Psoas muscle (tissue), 8 donors: ENCODE data around the gene MFN2. TPM values are rescaled to one million over a fixed set of nuclear protein-coding genes. Genes with fewer than 3 reads are reported as not detected.

Source experiments
- ATAC-seq, 4 donors: fragments of 200-7000 bp; cut with Tn5 transposase; one replicate each; pipeline ENCODE4 v1.9.1; 2020; ENCODE audit warnings: moderate library complexity in 3 of 4, mild to moderate bottlenecking in 2 of 4
- DNase-seq, 2 donors: peaks; one replicate each; pipeline ENCODE4 v3.0.0-alpha.2; 2020
- H3K27ac ChIP-seq: fragments of 200-600 bp; one replicate; pipeline ENCODE4 v1.8.0; 2022
- H3K27me3 ChIP-seq, 3 donors: fragments of 200-600 bp in 1 of 3; one replicate each; pipeline versions ENCODE4 v1.6.1 to v1.8.0; 2013 to 2022; ENCODE audit warnings: low read length in 2 of 3, mild to moderate bottlenecking in 2 of 3, moderate library complexity in 1 of 3; ENCODE audit not compliant: insufficient read depth in 3 of 3
- H3K36me3 ChIP-seq, 2 donors: fragments of 200-600 bp in 1 of 2; one replicate each; pipeline versions ENCODE4 v1.6.1 to v1.8.0; 2013 to 2022; ENCODE audit warnings: low read depth in 1 of 2, mild to moderate bottlenecking in 1 of 2, moderate library complexity in 1 of 2; ENCODE audit not compliant: insufficient read depth in 1 of 2
- H3K4me1 ChIP-seq: fragments of 200-600 bp; one replicate; pipeline ENCODE4 v1.8.0; 2022
- H3K4me3 ChIP-seq: fragments of 200-600 bp; one replicate; pipeline ENCODE4 v1.8.0; 2022; ENCODE audit warnings: mild to moderate bottlenecking
- H3K9me3 ChIP-seq: fragments of 200-600 bp; one replicate; pipeline ENCODE4 v1.8.0; 2022
- WGBS, 3 donors: extraction: QIAGEN DNeasy Blood & Tissue Kit; methylation state at CpG; one replicate each; pipeline versions ENCODE4 v1.1.6 to v1.1.7; 2013; 5-methylcytosine and 5-hydroxymethylcytosine counted together
- intact Hi-C, 2 donors: fragments of 100-400 bp; cut with DNase I; formaldehyde crosslinking; loops; one replicate each; pipeline versions ENCODE4 v1.11.0 to v1.14.2; 2022
- polyA plus RNA-seq, 3 donors: library from polyadenylated mRNA; stranded (reverse); fragments of 200-250 nt; gene quantifications; one replicate each; pipeline ENCODE4 v1.2.3, GENCODE V29; 2013
- total RNA-seq, 4 donors: library from RNA; stranded (reverse); fragmentation: NEBNext Ultra II Directional in 2 of 4; extraction: Animal tissue kit (Norgen Biotek cat#: 25700) in 2 of 4; gene quantifications; one replicate each; pipeline versions ENCODE4 v1.2.1 to v1.2.4, GENCODE V29; 2021 to 2023
- TF ChIP-seq, protein P1 (sequence below): fragments of 200-600 bp; IDR thresholded peaks from one replicate; pipeline ENCODE4 v1.8.0; 2022; ENCODE audit warnings: antibody characterized with exemption
- donor health status: healthy with polysubstance abuse.
- donor health status: DM: no; HTN: no; CAD: no; lungs with moderate emphysema.
- donor health status: Bipolar disorder and iron deficiency.
- donor health status: healthy.
- donor health status: DM: yes; HTN: yes; CAD: no.
- donor health status: DM: no; HTN: no; CAD: no.
- donor health status: DM: no; HTN: no; CAD: no.
- donor health status: DM: yes; HTN: yes; CAD: no.

The MFN2 gene
- total and polyA plus RNA-seq, 7 donors: 163 to 542 (median 245) TPM

DNA sequence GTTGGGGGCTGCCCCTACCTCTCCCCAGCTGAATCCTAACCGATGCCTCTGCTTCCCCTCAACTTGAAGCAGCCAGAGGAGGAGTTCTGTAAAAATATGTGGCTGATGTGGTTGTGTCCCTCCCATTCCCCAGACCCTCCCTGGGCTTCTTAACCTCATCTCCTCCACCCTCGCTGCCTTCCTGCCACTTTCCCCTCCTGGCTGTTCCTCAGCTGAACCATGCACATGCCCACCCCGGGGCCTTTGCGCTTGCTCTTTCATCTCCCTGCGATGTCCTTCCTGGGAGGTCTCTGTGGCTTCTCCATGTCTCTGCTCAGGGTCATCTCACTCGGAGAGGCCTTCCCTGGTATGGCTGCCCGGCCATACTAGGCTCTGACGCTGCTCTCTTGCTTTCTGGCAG is 48.0 kb downstream of the MFN2 start:
- intact Hi-C loops: no loop called here
- TF ChIP-seq, protein P1, sequence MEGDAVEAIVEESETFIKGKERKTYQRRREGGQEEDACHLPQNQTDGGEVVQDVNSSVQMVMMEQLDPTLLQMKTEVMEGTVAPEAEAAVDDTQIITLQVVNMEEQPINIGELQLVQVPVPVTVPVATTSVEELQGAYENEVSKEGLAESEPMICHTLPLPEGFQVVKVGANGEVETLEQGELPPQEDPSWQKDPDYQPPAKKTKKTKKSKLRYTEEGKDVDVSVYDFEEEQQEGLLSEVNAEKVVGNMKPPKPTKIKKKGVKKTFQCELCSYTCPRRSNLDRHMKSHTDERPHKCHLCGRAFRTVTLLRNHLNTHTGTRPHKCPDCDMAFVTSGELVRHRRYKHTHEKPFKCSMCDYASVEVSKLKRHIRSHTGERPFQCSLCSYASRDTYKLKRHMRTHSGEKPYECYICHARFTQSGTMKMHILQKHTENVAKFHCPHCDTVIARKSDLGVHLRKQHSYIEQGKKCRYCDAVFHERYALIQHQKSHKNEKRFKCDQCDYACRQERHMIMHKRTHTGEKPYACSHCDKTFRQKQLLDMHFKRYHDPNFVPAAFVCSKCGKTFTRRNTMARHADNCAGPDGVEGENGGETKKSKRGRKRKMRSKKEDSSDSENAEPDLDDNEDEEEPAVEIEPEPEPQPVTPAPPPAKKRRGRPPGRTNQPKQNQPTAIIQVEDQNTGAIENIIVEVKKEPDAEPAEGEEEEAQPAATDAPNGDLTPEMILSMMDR: no peak
- H3K36me3 ChIP-seq: peaks cover 0 to 76% of the 10 kb centered on the region in 2 donors
- DNase-seq: no peak
- H3K27ac ChIP-seq: no peak overlapping the region
- H3K4me1 ChIP-seq: no peaks in the 10 kb centered on the region
- H3K27me3 ChIP-seq: no peaks in the 10 kb centered on the region
- no peak overlapping the region for H3K4me3 ChIP-seq
- no peaks in the 10 kb centered on the region for H3K9me3 ChIP-seq
- no peak for ATAC-seq
- WGBS, 3 donors: 83 to 97% (median 95%) methylated on average over 8 of the region's 8 CpGs

DNA sequence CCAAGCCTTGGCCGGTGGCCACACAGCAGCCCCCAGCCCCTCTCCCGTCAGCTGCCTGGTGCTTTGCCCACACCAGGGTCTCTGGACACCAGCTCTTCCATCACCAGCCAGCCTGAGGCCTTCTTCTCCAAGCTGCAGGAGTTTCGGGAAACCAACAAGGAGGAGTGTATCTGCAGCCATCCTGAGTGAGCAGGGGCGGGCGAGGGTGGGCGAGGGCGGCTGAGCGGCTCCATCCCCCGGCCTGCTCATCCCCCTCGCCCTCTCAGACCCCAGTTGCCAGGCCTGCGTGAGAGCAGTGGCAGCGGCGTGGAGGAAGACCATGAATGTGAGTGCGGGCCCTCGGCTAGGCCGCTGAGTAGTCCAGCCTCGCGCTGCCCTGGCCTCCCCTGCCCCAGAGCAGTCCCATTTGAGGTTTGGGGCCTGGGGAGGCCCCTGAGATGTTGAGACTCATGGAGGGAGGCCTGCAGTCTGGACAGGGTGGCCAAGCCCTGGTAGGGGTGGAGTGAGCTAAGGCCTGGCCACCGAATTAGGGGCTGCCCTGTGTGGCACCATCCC is 48.8 kb downstream of the MFN2 start:
- TF ChIP-seq, protein P1: no peak
- Histone ChIP-seq H3K27me3 (no peaks in the 10 kb centered on the region), H3K36me3 (peaks cover 0 to 70% of the 10 kb centered on the region in 2 donors), H3K27ac (no peak overlapping the region), H3K4me3 (no peak overlapping the region), H3K4me1 (no peaks in the 10 kb centered on the region), H3K9me3 (no peaks in the 10 kb centered on the region)
- no peak for DNase-seq
- intact Hi-C loops: no loop called here
- WGBS, 3 donors: 93 to 97% (median 95%) methylated on average over 19 of the region's 19 CpGs
- no peak for ATAC-seq

DNA sequence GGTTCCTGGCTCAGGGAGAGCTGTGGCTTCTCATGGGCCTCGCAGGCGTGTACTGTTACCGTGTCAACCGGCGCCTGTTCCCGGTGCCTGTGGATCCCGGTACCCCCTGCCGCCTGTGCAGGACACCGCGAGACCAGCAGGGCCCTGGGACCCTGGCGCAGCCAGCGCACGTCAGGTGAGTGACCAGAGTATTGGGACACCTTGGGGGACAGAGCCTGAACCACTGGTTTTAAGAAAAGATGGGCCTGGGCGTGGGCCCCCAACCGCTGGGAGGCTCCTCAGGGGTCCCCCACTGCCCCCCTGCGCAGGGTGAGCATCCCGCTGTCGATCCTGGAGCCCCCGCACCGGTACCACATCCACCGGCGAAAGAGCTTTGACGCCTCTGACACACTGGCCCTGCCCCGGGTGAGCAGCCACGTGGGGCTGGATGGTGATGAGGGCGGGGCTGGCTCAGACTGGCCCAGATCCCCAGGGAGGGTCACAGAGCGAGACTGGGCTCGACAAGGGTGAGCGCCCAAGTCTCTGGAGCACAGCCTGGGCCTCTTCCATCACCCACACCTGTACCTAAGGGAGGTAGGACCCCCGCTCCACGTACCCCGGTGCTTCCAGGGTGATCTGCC is 49.6 kb downstream of the MFN2 start:
- peaks cover 0 to 62% of the 10 kb centered on the region in 2 donors for H3K36me3 ChIP-seq
- no peak for ATAC-seq

DNA sequence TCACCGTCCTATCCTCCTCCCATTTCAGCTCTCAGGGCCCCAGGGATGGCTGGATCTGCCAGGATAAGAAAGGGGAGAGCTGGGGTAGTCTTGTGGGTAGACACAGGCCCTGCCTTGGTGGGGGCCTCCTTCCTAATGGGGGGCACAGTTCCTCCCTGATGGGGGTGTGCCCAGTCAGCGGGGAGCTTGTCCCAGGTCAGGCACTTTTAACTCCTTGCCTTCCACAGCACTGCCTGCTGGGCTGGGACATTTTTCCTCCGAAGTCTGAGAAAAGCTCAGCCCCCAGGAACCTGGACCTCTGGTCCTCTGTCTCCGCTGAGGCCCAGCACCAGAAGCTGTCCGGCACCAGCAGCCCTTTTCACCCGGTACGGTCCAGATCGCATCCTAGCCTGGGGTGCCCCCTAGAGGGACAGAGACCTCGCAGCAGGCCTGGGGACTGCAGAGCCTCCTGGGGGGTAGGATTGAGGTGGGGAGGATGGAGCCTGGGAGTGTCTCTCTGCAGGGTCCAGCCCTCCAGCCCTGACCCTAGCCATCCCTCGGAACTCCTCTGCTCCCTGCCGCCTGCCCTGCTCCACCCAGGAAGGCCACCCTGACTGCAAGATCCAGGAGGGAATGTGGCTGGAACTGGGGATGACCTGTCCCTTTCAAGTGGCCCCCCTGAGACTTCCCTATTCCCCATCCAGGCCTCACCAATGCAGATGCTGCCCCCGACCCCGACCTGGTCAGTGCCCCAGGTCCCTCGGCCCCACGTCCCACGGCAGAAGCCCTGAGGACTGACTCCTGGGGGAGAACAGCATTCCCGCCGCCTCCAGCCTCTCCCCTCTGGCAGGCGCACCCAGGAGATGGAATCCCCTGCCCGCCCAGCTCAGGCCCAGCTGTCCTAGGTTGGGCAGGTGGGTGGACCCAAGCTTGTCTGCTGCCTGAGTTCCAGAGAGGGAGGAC is 51.1 kb downstream of the MFN2 start:
- H3K27me3 ChIP-seq: no peaks in the 10 kb centered on the region
- H3K36me3 ChIP-seq: peaks cover 0 to 49% of the 10 kb centered on the region in 2 donors
- ATAC-seq (peak; percentile 76 to 91 (median 80)), DNase-seq (peak; percentile 47 to 74)
- no peaks in the 10 kb centered on the region for H3K4me1 ChIP-seq
- H3K27ac ChIP-seq: no peak overlapping the region
- TF ChIP-seq, protein P1: peak; percentile 48
- intact Hi-C loops: no loop called here
- no peak overlapping the region for H3K4me3 ChIP-seq
- no peaks in the 10 kb centered on the region for H3K9me3 ChIP-seq
- 75 to 83% (median 82%) methylated on average over 18 to 20 of the region's 20 CpGs for WGBS, 3 donors

More for the DNA sequence above, 49.6 kb downstream of the MFN2 start:
- 94 to 96% (median 94%) methylated on average over 32 of the region's 32 CpGs for WGBS, 3 donors
- Histone ChIP-seq H3K4me1 (no peaks in the 10 kb centered on the region), H3K4me3 (no peak overlapping the region), H3K27ac (no peak overlapping the region), H3K9me3 (no peaks in the 10 kb centered on the region), H3K27me3 (no peaks in the 10 kb centered on the region)
- DNase-seq: no peak
- intact Hi-C loops: no loop called here
- TF ChIP-seq, protein P1: no peak
